HepG2 (cell line): ENCODE data around the gene CISTR. TPM values are rescaled to one million over a fixed set of nuclear protein-coding genes. Genes with fewer than 3 reads are reported as not detected.

Experiments used
- ATAC-seq: fragments of 200-7000 bp; cut with Tn5 transposase; 3 replicates; pipeline ENCODE4 v1.9.1; 2020; ENCODE audit warnings: mild to moderate bottlenecking, moderate library complexity
- BruUV-seq: library from RNA; stranded (reverse); fragments of 400-500 nt; replicated peaks from 2 replicates; lab custom pipeline; 2021; lab: Mats Ljungman, UMichigan
- CTCF ChIA-PET: fragments of 300-600 bp; formaldehyde crosslinking; extraction: SDS; loops from one replicate; lab custom pipeline; 2021; ENCODE audit warnings: low total read pairs, inconsistent platforms, low intra/inter-chr PET ratio; lab: Yijun Ruan, JAX
- POLR2A ChIA-PET: fragments of 350-600 bp; sonication (Branson Sonifier 250); formaldehyde crosslinking; loops from one replicate; lab custom pipeline; 2020; ENCODE audit warnings: antibody characterized with exemption, inconsistent platforms; lab: Yijun Ruan, JAX
- DNase-seq: peaks from one replicate; pipeline ENCODE4 v3.0.0-alpha.2; 2015; ENCODE audit warnings: low spot score
- FAIRE-seq: peaks from 3 replicates; lab custom pipeline; 2011; peaks lifted over from hg19 to GRCh38; lab: Jason Lieb, UNC
- H2AFZ ChIP-seq: one replicate; pipeline ENCODE4 v1.6.1; 2011; ENCODE audit warnings: low read length, inconsistent platforms
- H3K27ac ChIP-seq: fragments of 300-600 bp; 3 replicates; pipeline ENCODE4 v1.8.0; 2011; ENCODE audit warnings: mixed run types, mild to moderate bottlenecking, mixed read lengths, low read length, inconsistent platforms; ENCODE audit not compliant: insufficient read depth; ENCODE audit errors: extremely low read length
- H3K27me3 ChIP-seq, 2 experiments: fragments of 200-600 bp in 1 of 2; 2 replicates in 1 of 2; 3 replicates in 1 of 2; pipeline versions ENCODE4 v1.6.0 to v1.8.0; 2011; ENCODE audit warnings: low read length in 2 of 2, mild to moderate bottlenecking in 2 of 2, moderate library complexity in 2 of 2, inconsistent platforms in 1 of 2; ENCODE audit not compliant: insufficient read depth in 2 of 2, control insufficient read depth in 1 of 2
- H3K36me3 ChIP-seq, 2 experiments: fragments of 200-600 bp in 1 of 2; replicated peaks in 1 of 2; 2 replicates in 1 of 2; 3 replicates in 1 of 2; pipeline versions ENCODE4 v1.5.1 to v1.8.0; 2011; ENCODE audit warnings: low read length in 2 of 2, inconsistent platforms in 1 of 2; ENCODE audit not compliant: insufficient read depth in 2 of 2, control insufficient read depth in 1 of 2
- H3K4me1 ChIP-seq: 2 replicates; pipeline ENCODE4 v1.5.1; 2012; ENCODE audit warnings: low read length, inconsistent platforms; ENCODE audit not compliant: insufficient read depth
- H3K4me2 ChIP-seq: 2 replicates; pipeline ENCODE4 v1.6.0; 2011; ENCODE audit warnings: low read depth, low read length, inconsistent platforms
- H3K4me3 ChIP-seq, 3 experiments: fragments of 200-600 bp in 1 of 3; sonication (generic), shearing (Covaris generic) in 1 of 3; replicated peaks in 1 of 3; 2 replicates each; pipeline ENCODE4 v1.5.1; 2011 to 2016; ENCODE audit warnings: low read length in 3 of 3, inconsistent platforms in 2 of 3, low read depth in 2 of 3, mild to moderate bottlenecking in 2 of 3, control low read depth in 1 of 3, mixed read lengths in 1 of 3; ENCODE audit not compliant: insufficient read depth in 1 of 3
- H3K79me2 ChIP-seq: one replicate; pipeline ENCODE4 v1.6.1; 2011; ENCODE audit warnings: low read length, inconsistent platforms; ENCODE audit not compliant: insufficient read depth
- H3K9ac ChIP-seq: 2 replicates; pipeline ENCODE4 v1.6.0; 2011; ENCODE audit warnings: mild to moderate bottlenecking, low read depth, low read length, inconsistent platforms; ENCODE audit not compliant: insufficient read depth
- H3K9me3 ChIP-seq: 2 replicates; pipeline ENCODE4 v1.5.1; 2012; ENCODE audit warnings: mild to moderate bottlenecking, low read length
- H4K20me1 ChIP-seq: 2 replicates; pipeline ENCODE4 v1.6.0; 2011; ENCODE audit warnings: inconsistent platforms, mild to moderate bottlenecking, low read length, moderate library complexity; ENCODE audit not compliant: insufficient read depth
- ARID3A ChIP-seq: IDR thresholded peaks from 2 replicates; pipeline ENCODE4 v1.6.1; 2012; ENCODE audit warnings: low read depth, low read length, improper control_type of control experiment
- ATF2 ChIP-seq: sonication (generic); formaldehyde crosslinking; IDR thresholded peaks from 2 replicates; pipeline ENCODE4 v1.4.0; 2020; ENCODE audit warnings: missing genetic modification reagents
- HINFP ChIP-seq: sonication (generic); formaldehyde crosslinking; IDR thresholded peaks from 2 replicates; pipeline ENCODE4 v1.4.0; 2020; ENCODE audit warnings: low read depth, mild to moderate bottlenecking, missing genetic modification reagents
- TIGD3 ChIP-seq: sonication (generic); formaldehyde crosslinking; IDR thresholded peaks from 2 replicates; pipeline ENCODE4 v1.5.1; 2020; ENCODE audit warnings: mild to moderate bottlenecking, missing genetic modification reagents, borderline replicate concordance
- ZNF205 ChIP-seq: IDR thresholded peaks from 2 replicates; pipeline ENCODE4 v1.6.1; 2018; ENCODE audit warnings: missing biosample characterization, missing genetic modification reagents
- ZNF331 ChIP-seq: sonication (generic); formaldehyde crosslinking; IDR thresholded peaks from 2 replicates; pipeline ENCODE4 v1.4.0; 2020; ENCODE audit warnings: missing genetic modification reagents
- ZNF609 ChIP-seq: sonication (generic); formaldehyde crosslinking; IDR thresholded peaks from 2 replicates; pipeline ENCODE4 v1.4.0; 2020; ENCODE audit warnings: mild to moderate bottlenecking, missing genetic modification reagents, borderline replicate concordance
- ZUFSP ChIP-seq: sonication (generic); formaldehyde crosslinking; IDR thresholded peaks from 2 replicates; pipeline ENCODE4 v1.9.0; 2021; ENCODE audit warnings: missing genetic modification reagents, mild to moderate bottlenecking, borderline replicate concordance
- WGBS: methylation state at CpG from one replicate; pipeline ENCODE4 v1.1.6; 2017; ENCODE audit warnings: low lambda C conversion rate; 5-methylcytosine and 5-hydroxymethylcytosine counted together
- in situ Hi-C: cut with HindIII; loops from 2 replicates; pipeline ENCODE4 v1.10.0; 2017; ENCODE audit warnings: low pct_unique_long_range_greater_than_20kb; ENCODE audit not compliant: extremely low pct_ligation_motif_present
- intact Hi-C: fragments of 100-400 bp; cut with micrococcal nuclease; formaldehyde crosslinking; loops from one replicate; pipeline ENCODE4 v1.10.0; 2022; ENCODE audit not compliant: unreplicated experiment
- polyA plus RNA-seq, 8 experiments: library from polyadenylated mRNA; depleted of rRNA in 3 of 8; stranded (reverse) in 7 of 8; unstranded in 1 of 8; fragments of >200 nt; fragmentation: Illumina TruSeq in 4 of 8; extraction: Trizol in 4 of 8; gene quantifications; 2 replicates each; pipeline versions ENCODE4 v1.2.1 to v1.2.3, GENCODE V29; 2011 to 2016; ENCODE audit warnings: low read depth in 4 of 8, missing spikeins in 1 of 8, mixed read lengths in 1 of 8; ENCODE audit not compliant: insufficient read depth in 1 of 8
- total RNA-seq, 5 experiments: library from RNA; depleted of rRNA; stranded (reverse); fragments of >200 nt; fragmentation: Illumina TruSeq; extraction: Trizol; gene quantifications; 2 replicates each; pipeline ENCODE4 v1.2.3, GENCODE V29; 2016; ENCODE audit warnings: low read depth in 1 of 5

CISTR gene
- total and polyA plus RNA-seq, 2 of the 13 experiments (the other 11 are each of a cell fraction or from before 2014, with no cell fraction given) = not detected

- TF ChIP-seq ZNF609 (CRISPR knock-in tag) = no peak
- TF ChIP-seq, all 625 proteins: peak for 0
Observed at GRCh38 chr12:53795927-53796326, 44.1 kb upstream of the CISTR start (continued).

GRCh38 chr12:53793221-53793620 is 41.4 kb upstream of the CISTR start:
- H3K4me1 ChIP-seq = peaks cover 15% of the 10 kb centered on the region
- H3K9ac ChIP-seq = no peak overlapping the region
- H3K4me3 ChIP-seq = no peak overlapping the region
- in situ Hi-C loops (loop anchor here (25.0 kb wide), 1 partner anchor 144 kb away; the partner anchor contains the start of gene HOXC13), intact Hi-C loops (no loop called here)
- H3K27me3 ChIP-seq = no peaks in the 10 kb centered on the region; a peak in 1 of 5 replicates
- H3K4me2 ChIP-seq = no peak overlapping the region
- POLR2A ChIA-PET = interaction anchor here (1.9 kb wide), 1 partner anchor 32 kb away, joined by 4 read pairs; no protein-coding TSS in a partner anchor
- ATAC-seq = no peak
- DNase-seq = no peak
- 14% methylated on average over 2 of the region's 2 CpGs for WGBS
- no peaks in the 10 kb centered on the region for H3K36me3 ChIP-seq
- no peaks in the 10 kb centered on the region for H4K20me1 ChIP-seq
- CTCF ChIA-PET = no interaction called here
- H3K27ac ChIP-seq = no peak overlapping the region
- no peak overlapping the region for H2AFZ ChIP-seq
- FAIRE-seq = no peak
- H3K79me2 ChIP-seq = no peaks in the 10 kb centered on the region
- H3K9me3 ChIP-seq = no peaks in the 10 kb centered on the region
- no TSS peak for BruUV-seq
- TF ChIP-seq TIGD3 (CRISPR knock-in tag) = no peak
- TF ChIP-seq ARID3A = no peak
- TF ChIP-seq ZNF331 = no peak
- no peak for TF ChIP-seq ZNF205 (CRISPR knock-in tag)
- TF ChIP-seq ZUFSP = no peak
- no peak for TF ChIP-seq HINFP (CRISPR knock-in tag)
- TF ChIP-seq ATF2 = no peak
